Measurements from ENCODE around the gene MACROD2. TPM values are rescaled to one million over a fixed set of nuclear protein-coding genes. Genes with fewer than 3 reads are reported as not detected.

MACROD2 gene
- total and polyA plus RNA-seq, 2 of the 4 experiments (the other 2 are of a cell fraction), result not detected

- BruUV-seq (replicated peaks), result no TSS peak
- H4K20me1 ChIP-seq (ENCODE audit: insufficient read depth, low read length), result no peaks in the 10 kb centered on the region
Measured at GRCh38 chr20:15176929-15177328, 1181.6 kb downstream of the MACROD2 start.

More at GRCh38 chr20:15176929-15177328, 1181.6 kb downstream of the MACROD2 start:
- Histone ChIP-seq H3K27me3 (ENCODE audit: control insufficient read depth, insufficient read depth, low read length) (no peaks in the 10 kb centered on the region), H2BK15ac (ENCODE audit: low read depth, low read length) (no peak overlapping the region), H2AK9ac (replicated peaks; ENCODE audit: low read depth, low read length, poor library complexity) (no peak overlapping the region), H4K8ac (ENCODE audit: low read depth in 2 of 2, low read length in 2 of 2) (no peak overlapping the region), H2BK20ac (ENCODE audit: low read depth, low read length) (no peak overlapping the region), H2AFZ (replicated peaks; ENCODE audit: low read length, poor library complexity) (no peak overlapping the region), H3K9me1 (ENCODE audit: insufficient read depth, low read length) (no peaks in the 10 kb centered on the region), H3K18ac (ENCODE audit: low read depth, low read length) (no peak overlapping the region), H3K9ac (ENCODE audit: low read depth, low read length) (no peak overlapping the region), H3K4me1 (ENCODE audit: control insufficient read depth, insufficient read depth, low read length) (no peaks in the 10 kb centered on the region), H3K27ac (ENCODE audit: insufficient read depth, low read length) (no peak overlapping the region), H2AK5ac (ENCODE audit: low read depth, low read length) (no peak overlapping the region), H4K5ac (ENCODE audit: low read depth, low read length) (no peak overlapping the region), H3K14ac (replicated peaks; ENCODE audit: low read depth, low read length) (no peak overlapping the region), H4K91ac (ENCODE audit: insufficient read depth, low read depth, low read length) (no peak overlapping the region), H3K36me3 (ENCODE audit: control insufficient read depth, insufficient read depth, low read length) (no peaks in the 10 kb centered on the region), H2BK120ac (ENCODE audit: low read depth, low read length) (no peak overlapping the region), H3K23ac (ENCODE audit: low read depth, low read length) (no peak overlapping the region), H3K4me2 (ENCODE audit: low read depth, low read length) (no peak overlapping the region), H2BK5ac (ENCODE audit: low read depth, low read length, poor library complexity, severe bottlenecking) (no peak overlapping the region), H3K9me3 (ENCODE audit: control insufficient read depth, insufficient read depth, low read length) (peaks cover 18% of the 10 kb centered on the region), H3K4me3 (ENCODE audit: insufficient read depth, low read depth, low read length) (no peak overlapping the region), H3K56ac (ENCODE audit: extremely low read depth, insufficient read depth, low read length) (no peak overlapping the region), H3K79me1 (ENCODE audit: low read depth in 1 of 2, low read length in 2 of 2) (no peaks in the 10 kb centered on the region), H3K4ac (ENCODE audit: low read depth, low read length) (no peak overlapping the region)
- ChIA-PET POLR2A (ENCODE audit: unreplicated experiment) (no interaction called here), CTCF (no interaction called here)
- dilution Hi-C loops (cut with HindIII; ENCODE audit: low sequenced_read_pairs, unreplicated experiment), result no loop called here
- ATAC-seq (ENCODE audit: low read depth) (no peak), DNase-seq (no peak)
- in situ Hi-C loops (cut with MboI; ENCODE audit: low sequenced_read_pairs), result no loop called here
- intact Hi-C loops (cut with micrococcal nuclease), result no loop called here
- no CpG with 5 or more reads among the region's 4 CpGs for WGBS, 2 experiments (ENCODE audit: extremely low coverage in 2 of 2, insufficient read length in 1 of 2)
- TF ChIP-seq ELK1 (IDR thresholded peaks at IDR 0.05; ENCODE audit: borderline replicate concordance, low read depth, low read length) (no peak), POLR2A (IDR thresholded peaks at IDR 0.05; ENCODE audit: low read depth, low read length) (no peak), SMC3 (IDR thresholded peaks at IDR 0.05; ENCODE audit: low read depth, low read length) (no peak), MAFK (IDR thresholded peaks at IDR 0.05; ENCODE audit: low read depth, low read length) (no peak), CHD1 (IDR thresholded peaks at IDR 0.05; ENCODE audit: low read depth, low read length) (no peak), MAZ (IDR thresholded peaks at IDR 0.05; ENCODE audit: borderline replicate concordance, low read depth, low read length) (no peak), CTCF (conservative IDR thresholded peaks at IDR 0.05; ENCODE audit: low read depth, low read length) (no peak), RFX5 (IDR thresholded peaks at IDR 0.05; ENCODE audit: low read depth, low read length) (no peak), CEBPB (IDR thresholded peaks at IDR 0.05; ENCODE audit: low read depth, low read length) (no peak), BHLHE40 (IDR thresholded peaks at IDR 0.05; ENCODE audit: low read depth, low read length) (no peak), NFE2L2 (IDR thresholded peaks at IDR 0.05; ENCODE audit: low read depth, low read length) (no peak), RCOR1 (IDR thresholded peaks at IDR 0.05; ENCODE audit: insufficient replicate concordance, low read length) (no peak)
- TF ChIP-seq, protein P1, sequence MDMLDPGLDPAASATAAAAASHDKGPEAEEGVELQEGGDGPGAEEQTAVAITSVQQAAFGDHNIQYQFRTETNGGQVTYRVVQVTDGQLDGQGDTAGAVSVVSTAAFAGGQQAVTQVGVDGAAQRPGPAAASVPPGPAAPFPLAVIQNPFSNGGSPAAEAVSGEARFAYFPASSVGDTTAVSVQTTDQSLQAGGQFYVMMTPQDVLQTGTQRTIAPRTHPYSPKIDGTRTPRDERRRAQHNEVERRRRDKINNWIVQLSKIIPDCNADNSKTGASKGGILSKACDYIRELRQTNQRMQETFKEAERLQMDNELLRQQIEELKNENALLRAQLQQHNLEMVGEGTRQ (IDR thresholded peaks at IDR 0.05; ENCODE audit: low read depth, low read length), result no peak

Measured in IMR-90 (cell line).